Panc1 (cell line): ENCODE results near the gene HS2ST1.

ENCODE experiments used
- TF ChIP-seq, protein P1 (sequence below): fragments of 450-650 bp; IDR thresholded peaks from 2 replicates; pipeline ENCODE4 v1.5.1; 2017; ENCODE audit warnings: mild to moderate bottlenecking
- TF ChIP-seq, protein P2 (sequence below), 2 experiments: IDR thresholded peaks; 2 replicates each; pipeline ENCODE4 v1.6.1; 2011 to 2012; ENCODE audit warnings: low read depth in 2 of 2, control low read depth in 1 of 2, low read length in 1 of 2, mild to moderate bottlenecking in 1 of 2, moderate library complexity in 1 of 2; ENCODE audit not compliant: insufficient read depth in 1 of 2

DNA sequence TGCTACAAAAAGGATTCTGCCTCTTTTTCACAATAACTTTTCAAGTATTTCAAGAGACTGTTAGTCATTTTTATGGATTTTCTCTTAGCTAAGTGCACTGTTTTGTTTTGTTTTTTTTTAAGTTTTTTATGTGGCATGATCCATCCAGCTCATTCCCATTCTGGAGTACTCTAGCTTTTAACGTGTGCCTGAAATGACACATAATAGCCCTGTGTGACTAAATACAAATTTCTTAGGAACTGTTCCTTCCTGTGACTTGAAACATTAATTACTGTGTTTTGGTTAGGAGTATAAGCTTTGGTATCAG, 143.9 kb downstream of the HS2ST1 start:
- TF ChIP-seq, protein P1, sequence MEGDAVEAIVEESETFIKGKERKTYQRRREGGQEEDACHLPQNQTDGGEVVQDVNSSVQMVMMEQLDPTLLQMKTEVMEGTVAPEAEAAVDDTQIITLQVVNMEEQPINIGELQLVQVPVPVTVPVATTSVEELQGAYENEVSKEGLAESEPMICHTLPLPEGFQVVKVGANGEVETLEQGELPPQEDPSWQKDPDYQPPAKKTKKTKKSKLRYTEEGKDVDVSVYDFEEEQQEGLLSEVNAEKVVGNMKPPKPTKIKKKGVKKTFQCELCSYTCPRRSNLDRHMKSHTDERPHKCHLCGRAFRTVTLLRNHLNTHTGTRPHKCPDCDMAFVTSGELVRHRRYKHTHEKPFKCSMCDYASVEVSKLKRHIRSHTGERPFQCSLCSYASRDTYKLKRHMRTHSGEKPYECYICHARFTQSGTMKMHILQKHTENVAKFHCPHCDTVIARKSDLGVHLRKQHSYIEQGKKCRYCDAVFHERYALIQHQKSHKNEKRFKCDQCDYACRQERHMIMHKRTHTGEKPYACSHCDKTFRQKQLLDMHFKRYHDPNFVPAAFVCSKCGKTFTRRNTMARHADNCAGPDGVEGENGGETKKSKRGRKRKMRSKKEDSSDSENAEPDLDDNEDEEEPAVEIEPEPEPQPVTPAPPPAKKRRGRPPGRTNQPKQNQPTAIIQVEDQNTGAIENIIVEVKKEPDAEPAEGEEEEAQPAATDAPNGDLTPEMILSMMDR, result no peak
- TF ChIP-seq, protein P2, sequence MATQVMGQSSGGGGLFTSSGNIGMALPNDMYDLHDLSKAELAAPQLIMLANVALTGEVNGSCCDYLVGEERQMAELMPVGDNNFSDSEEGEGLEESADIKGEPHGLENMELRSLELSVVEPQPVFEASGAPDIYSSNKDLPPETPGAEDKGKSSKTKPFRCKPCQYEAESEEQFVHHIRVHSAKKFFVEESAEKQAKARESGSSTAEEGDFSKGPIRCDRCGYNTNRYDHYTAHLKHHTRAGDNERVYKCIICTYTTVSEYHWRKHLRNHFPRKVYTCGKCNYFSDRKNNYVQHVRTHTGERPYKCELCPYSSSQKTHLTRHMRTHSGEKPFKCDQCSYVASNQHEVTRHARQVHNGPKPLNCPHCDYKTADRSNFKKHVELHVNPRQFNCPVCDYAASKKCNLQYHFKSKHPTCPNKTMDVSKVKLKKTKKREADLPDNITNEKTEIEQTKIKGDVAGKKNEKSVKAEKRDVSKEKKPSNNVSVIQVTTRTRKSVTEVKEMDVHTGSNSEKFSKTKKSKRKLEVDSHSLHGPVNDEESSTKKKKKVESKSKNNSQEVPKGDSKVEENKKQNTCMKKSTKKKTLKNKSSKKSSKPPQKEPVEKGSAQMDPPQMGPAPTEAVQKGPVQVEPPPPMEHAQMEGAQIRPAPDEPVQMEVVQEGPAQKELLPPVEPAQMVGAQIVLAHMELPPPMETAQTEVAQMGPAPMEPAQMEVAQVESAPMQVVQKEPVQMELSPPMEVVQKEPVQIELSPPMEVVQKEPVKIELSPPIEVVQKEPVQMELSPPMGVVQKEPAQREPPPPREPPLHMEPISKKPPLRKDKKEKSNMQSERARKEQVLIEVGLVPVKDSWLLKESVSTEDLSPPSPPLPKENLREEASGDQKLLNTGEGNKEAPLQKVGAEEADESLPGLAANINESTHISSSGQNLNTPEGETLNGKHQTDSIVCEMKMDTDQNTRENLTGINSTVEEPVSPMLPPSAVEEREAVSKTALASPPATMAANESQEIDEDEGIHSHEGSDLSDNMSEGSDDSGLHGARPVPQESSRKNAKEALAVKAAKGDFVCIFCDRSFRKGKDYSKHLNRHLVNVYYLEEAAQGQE (IDR thresholded peaks at IDR 0.05; ENCODE audit: insufficient read depth in 1 of 2, low read depth in 2 of 2, low read length in 1 of 2), result no peak
